Measurements from ENCODE around the gene TMEM151B.

TMEM151B gene

DNA sequence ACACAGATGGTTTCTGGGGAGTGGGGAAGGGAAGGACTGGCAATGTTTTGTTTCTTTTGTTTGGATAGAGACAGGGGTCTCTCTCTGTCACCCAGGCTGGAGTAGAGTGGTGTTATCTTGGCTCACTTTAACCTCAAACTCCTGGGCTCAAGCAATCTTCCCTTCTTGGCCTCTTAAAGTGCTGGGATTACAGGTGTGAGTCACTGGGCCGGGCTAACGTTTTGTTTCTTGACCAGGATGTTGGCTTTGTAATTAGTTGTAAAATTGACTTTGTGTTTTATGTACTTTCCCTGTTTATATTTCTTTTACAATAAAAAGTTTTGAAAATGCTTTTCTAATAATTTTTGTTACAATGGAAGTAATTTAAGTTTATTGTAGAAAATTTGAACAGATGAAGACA is 83.1 kb downstream of the TMEM151B start:
- no peak overlapping the region for H3K4me3 Mint-ChIP-seq
- no peaks in the 10 kb centered on the region for H3K36me3 Mint-ChIP-seq
- no peaks in the 10 kb centered on the region for H3K9me3 Mint-ChIP-seq
- H3K27ac Mint-ChIP-seq = no peak overlapping the region
- no peaks in the 10 kb centered on the region for H3K27me3 Mint-ChIP-seq
- no peaks in the 10 kb centered on the region for H3K4me1 Mint-ChIP-seq

DNA sequence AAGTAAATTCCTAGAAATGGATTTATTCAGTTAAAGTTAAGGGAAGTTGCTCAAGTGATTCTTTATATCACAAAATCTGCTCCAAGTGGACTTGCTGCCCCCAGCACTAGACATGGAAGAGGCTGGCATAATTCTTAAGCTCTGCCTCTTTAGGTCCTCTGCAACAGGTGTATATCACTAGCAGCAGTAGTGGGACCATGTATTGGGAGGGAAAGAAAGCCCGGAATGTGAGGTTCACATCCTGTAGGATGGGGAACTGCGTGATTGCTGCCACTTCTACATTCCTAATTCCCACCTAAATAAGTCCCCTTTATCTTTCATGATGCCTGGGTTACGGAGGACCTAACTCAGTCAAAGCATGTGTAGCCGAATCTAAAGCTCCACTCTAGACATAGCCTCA is 85.4 kb downstream of the TMEM151B start:
- Mint-ChIP-seq H3K27ac (no peak overlapping the region), H3K4me1 (no peaks in the 10 kb centered on the region), H3K36me3 (no peaks in the 10 kb centered on the region), H3K4me3 (no peak overlapping the region), H3K27me3 (no peaks in the 10 kb centered on the region), H3K9me3 (no peaks in the 10 kb centered on the region)

DNA sequence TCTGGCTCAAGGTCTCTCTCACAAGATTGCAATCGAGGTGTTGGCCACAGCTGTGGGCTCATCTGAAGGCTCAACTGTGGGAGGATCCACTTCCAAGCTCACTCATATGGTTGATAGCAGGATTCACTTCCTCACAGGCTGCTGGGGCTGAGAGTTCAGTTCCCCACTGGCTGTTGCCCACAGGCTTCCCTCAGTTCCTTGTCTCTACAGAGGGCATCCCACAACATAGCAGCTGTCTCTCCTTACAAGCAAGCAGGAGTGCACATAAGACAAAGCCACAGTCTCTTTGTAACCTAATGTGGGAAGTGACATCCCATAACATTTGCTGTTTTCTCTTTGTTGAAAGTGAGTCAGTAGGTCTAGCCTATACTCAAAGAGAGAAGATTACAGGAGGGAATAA is 86.2 kb downstream of the TMEM151B start:
- H3K4me3 Mint-ChIP-seq = no peak overlapping the region
- H3K36me3 Mint-ChIP-seq = no peaks in the 10 kb centered on the region
- no peak overlapping the region for H3K27ac Mint-ChIP-seq
- H3K27me3 Mint-ChIP-seq = no peaks in the 10 kb centered on the region
- no peaks in the 10 kb centered on the region for H3K9me3 Mint-ChIP-seq
- H3K4me1 Mint-ChIP-seq = no peaks in the 10 kb centered on the region

Measured in activated naive CD4-positive, alpha-beta T cell treated with anti-CD3 and anti-CD28 coated beads, Interleukin-2, amount 50 U/mL, for 24 hours (primary cell).